HEK293T (cell line): ENCODE measurements around the gene PRR7.

Experiments used
- CTCF ChIA-PET: fragments of 350-600 bp; formaldehyde crosslinking; extraction: SDS; loops from one replicate; lab custom pipeline; 2021; ENCODE audit warnings: antibody characterized with exemption, inconsistent platforms; lab: Yijun Ruan, JAX
- POLR2A ChIA-PET: fragments of 350-600 bp; formaldehyde crosslinking; extraction: SDS; loops from one replicate; lab custom pipeline; 2020; ENCODE audit warnings: antibody characterized with exemption, inconsistent platforms; lab: Yijun Ruan, JAX
- DNase-seq: peaks from one replicate; pipeline ENCODE4 v3.0.0; 2012; ENCODE audit warnings: mixed read lengths; ENCODE audit errors: extremely low spot score
- ARNT ChIP-seq: fragments of 450-650 bp; IDR thresholded peaks from 2 replicates; pipeline ENCODE4 v1.6.1; 2017; ENCODE audit warnings: mild to moderate bottlenecking
- BHLHE40 ChIP-seq: fragments of 450-650 bp; IDR thresholded peaks from 2 replicates; pipeline ENCODE4 v1.6.1; 2016; ENCODE audit warnings: mild to moderate bottlenecking, moderate library complexity, borderline replicate concordance
- CTBP1 ChIP-seq: fragments of 450-650 bp; IDR thresholded peaks from 2 replicates; pipeline ENCODE4 v1.6.1; 2016; ENCODE audit warnings: borderline replicate concordance
- ELF4 ChIP-seq: fragments of 450-650 bp; IDR thresholded peaks from 2 replicates; pipeline ENCODE4 v1.6.1; 2017; ENCODE audit warnings: antibody characterized with exemption
- FOXA1 ChIP-seq: fragments of 450-650 bp; IDR thresholded peaks from 2 replicates; pipeline ENCODE4 v1.6.1; 2016; ENCODE audit warnings: mild to moderate bottlenecking
- FOXK2 ChIP-seq: fragments of 450-650 bp; IDR thresholded peaks from 2 replicates; pipeline ENCODE4 v1.6.1; 2016; ENCODE audit warnings: mild to moderate bottlenecking
- FOXM1 ChIP-seq: fragments of 450-650 bp; IDR thresholded peaks from 2 replicates; pipeline ENCODE4 v1.6.1; 2017; ENCODE audit warnings: mild to moderate bottlenecking, borderline replicate concordance
- HDGF ChIP-seq: fragments of 450-650 bp; IDR thresholded peaks from 2 replicates; pipeline ENCODE4 v1.6.1; 2017; ENCODE audit warnings: antibody characterized with exemption, borderline replicate concordance
- L3MBTL2 ChIP-seq: fragments of 450-650 bp; conservative IDR thresholded peaks from 2 replicates; pipeline ENCODE4 v1.6.1; 2016; ENCODE audit warnings: mild to moderate bottlenecking
- LEF1 ChIP-seq: fragments of 450-650 bp; IDR thresholded peaks from 2 replicates; pipeline ENCODE4 v1.6.1; 2017; ENCODE audit warnings: mild to moderate bottlenecking, borderline replicate concordance
- NFRKB ChIP-seq: fragments of 450-650 bp; IDR thresholded peaks from 2 replicates; pipeline ENCODE4 v1.6.1; 2016; ENCODE audit warnings: mild to moderate bottlenecking, moderate library complexity
- SP1 ChIP-seq: fragments of 450-650 bp; IDR thresholded peaks from 2 replicates; pipeline ENCODE4 v1.6.1; 2017
- SUZ12 ChIP-seq: fragments of 450-650 bp; IDR thresholded peaks from 2 replicates; pipeline ENCODE4 v1.6.1; 2016; ENCODE audit warnings: mild to moderate bottlenecking
- TARDBP ChIP-seq: fragments of 450-650 bp; IDR thresholded peaks from 2 replicates; pipeline ENCODE4 v1.6.1; 2016
- ZNF384 ChIP-seq: fragments of 450-650 bp; IDR thresholded peaks from 2 replicates; pipeline ENCODE4 v1.6.1; 2016
- TF ChIP-seq, protein P1 (sequence below): fragments of 450-650 bp; IDR thresholded peaks from 2 replicates; pipeline ENCODE4 v1.6.1; 2016

The PRR7 gene

DNA sequence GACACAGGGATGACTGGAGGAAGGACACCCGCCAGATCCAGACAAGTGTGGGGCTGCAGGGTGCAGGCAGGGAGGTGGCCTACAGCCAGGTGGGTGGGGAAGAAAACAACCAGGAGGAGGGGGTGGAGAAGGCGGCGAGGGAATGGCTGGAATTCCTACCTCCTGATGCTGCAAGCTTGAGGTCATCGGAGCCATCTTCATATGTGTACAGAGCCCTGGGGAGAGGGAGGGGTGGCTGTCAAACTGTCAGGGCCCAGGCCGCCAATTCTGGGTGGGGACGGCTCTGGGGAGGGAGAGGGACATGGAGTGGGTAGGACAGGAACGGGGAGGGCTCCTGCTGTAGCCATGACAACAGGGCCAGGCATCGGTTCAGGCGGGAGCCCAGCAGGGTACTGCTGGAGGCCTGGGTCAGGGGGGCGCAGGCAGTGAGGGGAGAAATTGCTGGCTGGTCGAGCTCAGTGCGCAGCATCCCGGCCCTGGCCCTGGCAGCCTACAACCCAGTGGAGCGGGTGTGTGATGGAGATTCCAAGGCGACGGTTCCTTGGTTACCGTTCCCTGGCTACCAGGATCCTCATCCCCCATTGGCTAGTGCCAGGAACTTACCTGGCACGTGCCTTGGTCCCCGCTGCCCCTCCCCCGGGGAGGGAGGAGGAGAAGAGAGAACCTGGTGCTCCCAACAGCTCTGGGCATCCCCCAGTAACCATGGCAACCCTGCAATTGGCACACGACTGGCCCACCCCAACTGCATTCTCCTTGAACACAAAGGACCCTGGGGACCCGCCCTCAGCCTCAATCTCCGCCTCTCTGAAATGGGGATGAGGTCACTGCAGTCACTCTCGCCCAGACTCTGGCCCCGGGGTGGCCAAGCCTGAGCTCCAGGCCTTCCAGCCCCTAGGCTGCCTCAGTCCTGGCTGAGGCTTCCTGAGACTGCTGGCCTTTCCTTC, 22.3 kb downstream of the PRR7 start:
- TF ChIP-seq FOXM1 (no peak), FOXK2 (no peak), LEF1 (no peak)
- ChIA-PET CTCF (interaction anchor here (1.5 kb wide), 1 partner anchor 13 kb away, joined by 4 read pairs; no protein-coding TSS in a partner anchor), POLR2A (interaction anchor here (1.1 kb wide), 2 partner anchors 11 to 28 kb away, joined by 3 to 5 read pairs; no protein-coding TSS in a partner anchor)
- no peak for DNase-seq

GRCh38 chr5:177469750-177470525, 23.3 kb downstream of the PRR7 start:
- ChIA-PET POLR2A (interaction anchor here (1.1 kb wide), 2 partner anchors 12 to 27 kb away, joined by 3 to 5 read pairs; no protein-coding TSS in a partner anchor), CTCF (no interaction called here)

GRCh38 chr5:177470759-177471536, 24.3 kb downstream of the PRR7 start:
- ChIA-PET POLR2A (interaction anchor here (1.2 to 2.8 kb wide), 3 partner anchors 16 to 46 kb away, joined by 5 to 13 read pairs (median 9); partner anchors contain the start of gene DDX41), CTCF (interaction anchor here (1.5 kb wide), 1 partner anchor 15 kb away, joined by 10 read pairs; no protein-coding TSS in a partner anchor)

More at GRCh38 chr5:177469750-177470525, 23.3 kb downstream of the PRR7 start:
- TF ChIP-seq FOXM1 (no peak), TARDBP (no peak), LEF1 (no peak), HDGF (no peak)
- no peak for DNase-seq

GRCh38 chr5:177471610-177472356, 25.2 kb downstream of the PRR7 start:
- TF ChIP-seq FOXM1 (no peak), ELF4 (no peak), ZNF384 (no peak), HDGF (no peak), ARNT (no peak), TARDBP (no peak), L3MBTL2 (no peak), LEF1 (no peak), BHLHE40 (no peak)
- TF ChIP-seq, protein P1, sequence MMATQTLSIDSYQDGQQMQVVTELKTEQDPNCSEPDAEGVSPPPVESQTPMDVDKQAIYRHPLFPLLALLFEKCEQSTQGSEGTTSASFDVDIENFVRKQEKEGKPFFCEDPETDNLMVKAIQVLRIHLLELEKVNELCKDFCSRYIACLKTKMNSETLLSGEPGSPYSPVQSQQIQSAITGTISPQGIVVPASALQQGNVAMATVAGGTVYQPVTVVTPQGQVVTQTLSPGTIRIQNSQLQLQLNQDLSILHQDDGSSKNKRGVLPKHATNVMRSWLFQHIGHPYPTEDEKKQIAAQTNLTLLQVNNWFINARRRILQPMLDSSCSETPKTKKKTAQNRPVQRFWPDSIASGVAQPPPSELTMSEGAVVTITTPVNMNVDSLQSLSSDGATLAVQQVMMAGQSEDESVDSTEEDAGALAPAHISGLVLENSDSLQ = no peak
- CTCF ChIA-PET = interaction anchor here (0.9 to 1.6 kb wide), 5 partner anchors 14 to 162 kb away, joined by 3 to 10 read pairs (median 5); no protein-coding TSS in a partner anchor
- no peak for DNase-seq
- POLR2A ChIA-PET = interaction anchor here (0.6 to 2.8 kb wide), 7 partner anchors 9 to 153 kb away, joined by 3 to 13 read pairs (median 6); partner anchors contain the start of genes DDX41 and PDLIM7

More at GRCh38 chr5:177470759-177471536, 24.3 kb downstream of the PRR7 start:
- no peak for DNase-seq
- no peak for TF ChIP-seq SP1
- no peak for TF ChIP-seq HDGF
- TF ChIP-seq FOXK2 = no peak
- TF ChIP-seq, protein P1 = no peak
- no peak for TF ChIP-seq NFRKB
- TF ChIP-seq TARDBP = no peak
- TF ChIP-seq L3MBTL2 = no peak
- no peak for TF ChIP-seq ELF4
- no peak for TF ChIP-seq FOXA1

DNA sequence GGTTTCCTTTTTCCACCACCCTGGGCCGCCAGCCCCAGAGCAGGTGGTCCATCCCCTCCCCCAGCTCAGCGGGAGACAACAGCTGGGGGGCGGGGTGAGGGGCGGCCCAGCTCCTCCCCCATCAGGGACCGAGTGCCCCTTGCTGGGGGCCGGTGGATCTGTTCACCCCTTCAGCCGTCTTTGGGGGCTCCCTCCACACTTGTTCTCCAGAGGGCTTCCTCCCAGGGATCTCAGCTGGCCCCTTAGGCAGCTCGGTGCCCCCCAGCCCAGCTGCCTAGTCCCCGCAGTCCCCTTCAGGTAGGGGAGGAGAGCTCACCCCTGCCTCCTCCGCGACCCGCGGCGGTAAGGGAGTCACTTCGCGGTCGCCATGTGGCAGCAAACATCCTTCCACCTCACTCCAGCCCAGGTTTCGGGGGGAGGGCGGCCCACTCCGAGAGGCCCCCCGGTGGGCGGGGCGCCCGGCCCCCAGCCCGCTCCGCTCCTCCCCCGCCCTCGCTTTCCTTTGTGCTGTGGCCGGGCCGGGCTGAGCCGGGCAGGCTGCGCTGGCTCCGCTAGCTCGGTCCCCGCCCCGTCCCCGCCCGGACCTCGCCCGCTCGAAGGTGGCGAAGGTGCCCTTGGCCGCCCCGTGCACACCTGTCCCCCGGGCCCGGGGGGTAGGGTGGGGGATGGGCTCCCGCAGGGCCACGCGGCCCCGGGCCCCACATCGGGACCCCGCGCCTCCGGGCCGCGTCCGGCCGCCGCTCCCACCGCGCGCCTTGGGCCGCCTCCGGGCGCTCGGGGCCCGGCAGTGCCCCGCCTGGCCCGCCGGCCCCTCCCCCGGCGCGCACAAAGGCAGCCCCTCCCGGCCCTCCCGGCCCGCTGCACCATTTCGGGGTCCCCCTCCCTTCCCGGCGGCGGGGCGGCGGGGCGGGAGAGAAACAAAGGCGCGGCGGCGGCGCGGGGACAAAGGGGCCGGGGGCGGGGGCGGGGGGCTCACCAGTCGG, 26.1 kb downstream of the PRR7 start:
- POLR2A ChIA-PET = interaction anchor here (0.6 to 2.8 kb wide), 8 partner anchors 10 to 154 kb away, joined by 3 to 13 read pairs (median 6); partner anchors contain the start of genes DDX41 and PDLIM7
- TF ChIP-seq, protein P1 = no peak
- TF ChIP-seq ARNT = no peak
- TF ChIP-seq CTBP1 = no peak
- no peak for TF ChIP-seq L3MBTL2
- no peak for TF ChIP-seq NFRKB
- no peak for TF ChIP-seq TARDBP
- no peak for TF ChIP-seq LEF1
- TF ChIP-seq ELF4 = no peak
- no peak for TF ChIP-seq FOXA1
- TF ChIP-seq FOXM1 = no peak; the same call in 1 of the 2 replicates
- no peak for TF ChIP-seq SP1
- TF ChIP-seq ZNF384 = no peak
- TF ChIP-seq BHLHE40 = no peak
- no peak for TF ChIP-seq FOXK2
- TF ChIP-seq SUZ12 = no peak
- TF ChIP-seq HDGF = no peak
- CTCF ChIA-PET = interaction anchor here (0.9 to 1.6 kb wide), 5 partner anchors 15 to 163 kb away, joined by 3 to 10 read pairs (median 5); no protein-coding TSS in a partner anchor
- DNase-seq = peak; percentile 62
